ENCODE results near the gene GAL3ST2.
"Not testable (repeated sequence)": the region's sequence is repeated elsewhere in the genome, so short reads cannot be mapped to it uniquely, and the experiment has no call there.

GAL3ST2 gene

GRCh38 chr2:241748468-241749256, 28.0 kb upstream of the GAL3ST2 start:
- DNase-seq (ENCODE audit: low read depth): no peak

GRCh38 chr2:241750076-241750840, 26.4 kb upstream of the GAL3ST2 start:
- DNase-seq (ENCODE audit: low read depth): no peak

GRCh38 chr2:241751152-241751551, 25.5 kb upstream of the GAL3ST2 start:
- no peak for DNase-seq (ENCODE audit: low read depth)

GRCh38 chr2:241751776-241752175, 24.8 kb upstream of the GAL3ST2 start:
- DNase-seq (ENCODE audit: low read depth): no peak

GRCh38 chr2:241752253-241752652, 24.4 kb upstream of the GAL3ST2 start:
- DNase-seq (ENCODE audit: low read depth): no peak

- no peak for DNase-seq (ENCODE audit: low read depth)
Measured at GRCh38 chr2:241752689-241753276, 23.8 kb upstream of the GAL3ST2 start.

GRCh38 chr2:241753493-241753892, 23.1 kb upstream of the GAL3ST2 start:
- DNase-seq (ENCODE audit: low read depth): no peak

- no peak for DNase-seq (ENCODE audit: low read depth)
Measured at GRCh38 chr2:241754042-241754441, 22.6 kb upstream of the GAL3ST2 start.

GRCh38 chr2:241755166-241755565, 21.5 kb upstream of the GAL3ST2 start:
- no peak for DNase-seq (ENCODE audit: low read depth)

- no peak for DNase-seq (ENCODE audit: low read depth)
Measured at GRCh38 chr2:241755777-241756176, 20.8 kb upstream of the GAL3ST2 start.

- DNase-seq (ENCODE audit: low read depth): no peak
Measured at GRCh38 chr2:241759067-241759807, 17.4 kb upstream of the GAL3ST2 start.

- DNase-seq (ENCODE audit: low read depth): not testable (repeated sequence)
Measured at GRCh38 chr2:241759893-241760292, 16.7 kb upstream of the GAL3ST2 start.

GRCh38 chr2:241760301-241760771, 16.3 kb upstream of the GAL3ST2 start:
- DNase-seq (ENCODE audit: low read depth): no peak

GRCh38 chr2:241762321-241762932, 14.2 kb upstream of the GAL3ST2 start:
- no peak for DNase-seq (ENCODE audit: low read depth)

GRCh38 chr2:241762933-241763369, 13.7 kb upstream of the GAL3ST2 start:
- no peak for DNase-seq (ENCODE audit: low read depth)

- no peak for DNase-seq (ENCODE audit: low read depth)
Measured at GRCh38 chr2:241763551-241764274, 12.9 kb upstream of the GAL3ST2 start.

- DNase-seq (ENCODE audit: low read depth): peak; percentile 9
Measured at GRCh38 chr2:241764275-241765241, 12.1 kb upstream of the GAL3ST2 start.

GRCh38 chr2:241767464-241768250, 9.0 kb upstream of the GAL3ST2 start:
- DNase-seq (ENCODE audit: low read depth): no peak

- no peak for DNase-seq (ENCODE audit: low read depth)
Measured at GRCh38 chr2:241768251-241768711, 8.3 kb upstream of the GAL3ST2 start.
